Caco-2 (cell line): ENCODE measurements around the gene PACC1. TPM values are rescaled to one million over a fixed set of nuclear protein-coding genes. Genes with fewer than 3 reads are reported as not detected.
A peak's percentile ranks its signal among the peaks of the same experiment; 100 is the strongest.

Experiments
- BruUV-seq: library from RNA; stranded (reverse); fragments of 400-500 nt; replicated peaks from 2 replicates; lab custom pipeline; 2021; lab: Mats Ljungman, UMichigan
- CTCF ChIA-PET: fragments of 300-600 bp; sonication (Branson Sonifier 250); formaldehyde crosslinking; loops from one replicate; lab custom pipeline; 2022; ENCODE audit warnings: antibody characterized with exemption; lab: Charles Lee
- POLR2A ChIA-PET: fragments of 300-600 bp; sonication (Branson Sonifier 250); formaldehyde crosslinking; loops from one replicate; lab custom pipeline; 2022; ENCODE audit warnings: antibody characterized with exemption; lab: Charles Lee
- DNase-seq, 2 experiments: peaks; one replicate each; pipeline versions ENCODE4 v3.0.0 to v3.0.0-alpha.2; 2020 to 2022
- H3K27me3 ChIP-seq: replicated peaks from 2 replicates; pipeline ENCODE4 v1.6.0; 2011; ENCODE audit warnings: low read length; ENCODE audit not compliant: control insufficient read depth, insufficient read depth
- H3K36me3 ChIP-seq: 2 replicates; pipeline ENCODE4 v1.5.1; 2011; ENCODE audit warnings: low read length; ENCODE audit not compliant: control insufficient read depth, insufficient read depth
- H3K4me1 ChIP-seq: fragments of 250-450 bp; sonication (Bioruptor Pico); 2 replicates; pipeline ENCODE4 v1.5.1; 2020; ENCODE audit warnings: mild to moderate bottlenecking
- H3K4me3 ChIP-seq: 2 replicates; pipeline ENCODE4 v1.5.1; 2011; ENCODE audit warnings: low read depth, mild to moderate bottlenecking, control low read depth, low read length
- H3K9me3 ChIP-seq: fragments of 250-450 bp; sonication (Bioruptor Pico); 2 replicates; pipeline ENCODE4 v1.5.1; 2020; ENCODE audit warnings: mild to moderate bottlenecking, moderate library complexity
- H3K27ac Mint-ChIP-seq: one replicate; pipeline ENCODE4 v1.8.0; 2022; ENCODE audit warnings: mixed read lengths; ENCODE audit not compliant: unreplicated experiment
- H3K27me3 Mint-ChIP-seq: one replicate; pipeline ENCODE4 v1.8.0; 2022; ENCODE audit warnings: mixed read lengths; ENCODE audit not compliant: insufficient read depth, unreplicated experiment
- H3K36me3 Mint-ChIP-seq: one replicate; pipeline ENCODE4 v1.8.0; 2022; ENCODE audit warnings: mild to moderate bottlenecking, mixed read lengths; ENCODE audit not compliant: insufficient read depth, unreplicated experiment
- H3K4me1 Mint-ChIP-seq: one replicate; pipeline ENCODE4 v1.8.0; 2022; ENCODE audit warnings: low read depth, mixed read lengths; ENCODE audit not compliant: unreplicated experiment
- H3K4me3 Mint-ChIP-seq: one replicate; pipeline ENCODE4 v1.8.0; 2022; ENCODE audit warnings: mild to moderate bottlenecking, moderate library complexity, mixed read lengths; ENCODE audit not compliant: unreplicated experiment
- H3K9me3 Mint-ChIP-seq: one replicate; pipeline ENCODE4 v1.8.0; 2022; ENCODE audit warnings: mixed read lengths; ENCODE audit not compliant: unreplicated experiment
- CTCF ChIP-seq, 2 experiments: fragments of 200-600 bp in 1 of 2; IDR thresholded peaks; 1 replicate in 1 of 2; 2 replicates in 1 of 2; pipeline versions ENCODE4 v1.5.1 to v1.8.0; 2011 to 2022; ENCODE audit warnings: antibody characterized with exemption in 1 of 2, control low read depth in 1 of 2, inconsistent platforms in 1 of 2, low read depth in 1 of 2, low read length in 1 of 2, mild to moderate bottlenecking in 1 of 2, moderate library complexity in 1 of 2; ENCODE audit not compliant: insufficient read depth in 1 of 2, severe bottlenecking in 1 of 2, unreplicated experiment in 1 of 2
- intact Hi-C: fragments of 100-400 bp; cut with micrococcal nuclease; formaldehyde crosslinking; loops from one replicate; pipeline ENCODE4 v1.10.0; 2022; ENCODE audit not compliant: unreplicated experiment
- total RNA-seq: library from RNA; stranded (reverse); gene quantifications from 2 replicates; pipeline ENCODE4 v1.2.3, GENCODE V29; 2022

PACC1 gene
- total RNA-seq, 1 experiment from 2014 or later: 15.6 TPM

- DNase-seq: no peak
- Mint-ChIP-seq H3K27me3 (no peaks in the 10 kb centered on the region), H3K4me1 (peaks cover 11% of the 10 kb centered on the region), H3K27ac (no peak overlapping the region), H3K9me3 (no peaks in the 10 kb centered on the region), H3K4me3 (no peak overlapping the region), H3K36me3 (no peaks in the 10 kb centered on the region)
- POLR2A ChIA-PET: no interaction called here
- intact Hi-C loops: loop anchor here (5.0 kb wide), 3 partner anchors 72 to 777 kb away; partner anchors contain the start of gene PPP2R5A
- no TSS peak for BruUV-seq
- Histone ChIP-seq H3K4me3 (no peak overlapping the region), H3K36me3 (no peaks in the 10 kb centered on the region), H3K27me3 (no peaks in the 10 kb centered on the region), H3K4me1 (peaks cover 9% of the 10 kb centered on the region), H3K9me3 (no peaks in the 10 kb centered on the region)
- CTCF ChIA-PET: interaction anchor here (0.7 kb wide), 1 partner anchor 19 kb away, joined by 3 read pairs; no protein-coding TSS in a partner anchor
- TF ChIP-seq CTCF (IDR thresholded peaks at IDR 0.05; ENCODE audit: insufficient read depth in 1 of 2, low read depth in 1 of 2, low read length in 1 of 2, severe bottlenecking in 1 of 2, unreplicated experiment in 1 of 2): no peak
These were observed 44.1 kb upstream of the PACC1 start for GRCh38 chr1:212458817-212459216.

GRCh38 chr1:212457740-212458338 is 43.2 kb upstream of the PACC1 start:
- H3K9me3 Mint-ChIP-seq: no peaks in the 10 kb centered on the region
- H3K9me3 ChIP-seq: no peaks in the 10 kb centered on the region
- peak in 1 of 2 experiments; percentile 72 for DNase-seq
- H3K27me3 Mint-ChIP-seq: no peaks in the 10 kb centered on the region
- no TSS peak for BruUV-seq
- CTCF ChIA-PET: interaction anchor here (0.6 to 3.2 kb wide), 6 partner anchors 101 to 608 kb away, joined by 3 to 50 read pairs (median 6); partner anchors contain the start of genes ATF3, DTL and INTS7
- intact Hi-C loops: loop anchor here (5.0 kb wide), 3 partner anchors 71 to 776 kb away; partner anchors contain the start of gene PPP2R5A
- no peaks in the 10 kb centered on the region for H3K4me1 ChIP-seq
- H3K4me3 ChIP-seq: no peak overlapping the region
- H3K27ac Mint-ChIP-seq: no peak overlapping the region
- POLR2A ChIA-PET: no interaction called here
- no peaks in the 10 kb centered on the region for H3K36me3 ChIP-seq
- TF ChIP-seq CTCF (IDR thresholded peaks at IDR 0.05; ENCODE audit: insufficient read depth in 1 of 2, low read depth in 1 of 2, low read length in 1 of 2, severe bottlenecking in 1 of 2, unreplicated experiment in 1 of 2): peak; percentile 57 to 58
- no peaks in the 10 kb centered on the region for H3K36me3 Mint-ChIP-seq
- H3K27me3 ChIP-seq: no peaks in the 10 kb centered on the region
- H3K4me1 Mint-ChIP-seq: peaks cover under 1% of the 10 kb centered on the region
- no peak overlapping the region for H3K4me3 Mint-ChIP-seq

GRCh38 chr1:212455803-212456528 is 41.3 kb upstream of the PACC1 start:
- no peak overlapping the region for H3K27ac Mint-ChIP-seq
- H3K27me3 ChIP-seq: no peaks in the 10 kb centered on the region
- H3K36me3 Mint-ChIP-seq: no peaks in the 10 kb centered on the region
- no peak overlapping the region for H3K4me3 ChIP-seq
- CTCF ChIA-PET: interaction anchor here (0.5 to 3.2 kb wide), 39 partner anchors 8 to 775 kb away, joined by 3 to 50 read pairs (median 5); partner anchors contain the start of genes ATF3, BATF3, DTL and INTS7
- H3K9me3 Mint-ChIP-seq: no peaks in the 10 kb centered on the region
- intact Hi-C loops: loop anchor here (1.0 to 5.0 kb wide), 5 partner anchors 69 to 774 kb away; partner anchors contain the start of gene PPP2R5A
- peak; percentile 98 for TF ChIP-seq CTCF (IDR thresholded peaks at IDR 0.05; ENCODE audit: insufficient read depth in 1 of 2, low read depth in 1 of 2, low read length in 1 of 2, severe bottlenecking in 1 of 2, unreplicated experiment in 1 of 2)
- no peak overlapping the region for H3K4me3 Mint-ChIP-seq
- POLR2A ChIA-PET: no interaction called here
- no TSS peak for BruUV-seq
- peaks cover 15% of the 10 kb centered on the region for H3K4me1 Mint-ChIP-seq
- H3K36me3 ChIP-seq: no peaks in the 10 kb centered on the region
- no peaks in the 10 kb centered on the region for H3K27me3 Mint-ChIP-seq
- no peaks in the 10 kb centered on the region for H3K9me3 ChIP-seq
- peaks cover 3% of the 10 kb centered on the region; the same call in 1 of the 2 replicates for H3K4me1 ChIP-seq
- peak; percentile 82 to 92 for DNase-seq
